Mammary epithelial cell (primary cell): Measurements from ENCODE around the gene PAXX.

Experiments
- CTCF ChIP-seq, 2 donors: IDR thresholded peaks in 1 of 2; conservative IDR thresholded peaks in 1 of 2; 2 replicates each; pipeline ENCODE4 v1.5.1; 2011 to 2012; ENCODE audit warnings: inconsistent platforms in 2 of 2, low read length in 2 of 2, mild to moderate bottlenecking in 2 of 2, control low read depth in 1 of 2, low read depth in 1 of 2; ENCODE audit not compliant: insufficient read depth in 1 of 2; ENCODE audit errors: extremely low read depth in 1 of 2
- EZH2 ChIP-seq: IDR thresholded peaks from 2 replicates; pipeline ENCODE4 v1.6.1; 2012; ENCODE audit warnings: low read length, inconsistent platforms, borderline replicate concordance

- TF ChIP-seq CTCF (conservative IDR thresholded peaks at IDR 0.05 in 1 of 2, IDR thresholded peaks at IDR 0.05 in 1 of 2; ENCODE audit: extremely low read depth in 1 of 2, insufficient read depth in 1 of 2, low read depth in 1 of 2, low read length in 2 of 2): no peak
- TF ChIP-seq EZH2: no peak
Observed at GRCh38 chr9:137030006-137030405, 37.8 kb downstream of the PAXX start.
